SK-N-SH (cell line): ENCODE data around the gene POP5.

ENCODE experiments used
- CTCF ChIP-seq: fragments of 200-600 bp; sonication (generic); IDR thresholded peaks from 2 replicates; pipeline ENCODE4 v1.6.1; 2017; ENCODE audit warnings: antibody characterized with exemption, mild to moderate bottlenecking, moderate library complexity
- RCOR1 ChIP-seq: fragments of 150-350 bp; IDR thresholded peaks from 2 replicates; pipeline ENCODE4 v1.6.1; 2017; ENCODE audit warnings: antibody characterized with exemption, low read length

- no peak for TF ChIP-seq CTCF
- TF ChIP-seq RCOR1: no peak
Measured at GRCh38 chr12:120588948-120589930, 8.0 kb upstream of the POP5 start.
